Measurements from ENCODE around the gene EXOC7.

DNA sequence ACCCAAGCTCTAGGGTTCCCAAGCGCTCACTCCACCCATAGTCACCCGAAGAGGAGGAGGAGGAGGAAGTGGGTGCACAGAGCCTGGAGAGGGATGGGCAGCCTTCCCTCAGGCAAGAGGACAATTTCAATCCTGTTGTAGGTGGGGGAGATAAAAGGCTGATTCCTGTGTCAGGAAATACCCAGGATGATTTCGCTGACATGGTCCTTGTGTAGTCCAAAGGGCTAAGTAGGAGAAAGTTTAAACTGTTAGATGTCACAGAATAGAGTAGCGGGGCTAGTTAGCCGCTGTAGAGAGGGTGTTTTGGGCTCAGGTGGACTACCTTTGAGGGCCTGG lies 1.3 kb upstream of the EXOC7 start:
- TF ChIP-seq ESRRA (CRISPR knock-in tag; IDR thresholded peaks at IDR 0.05; ENCODE audit: borderline replicate concordance) (no peak), SMAD3 (CRISPR knock-in tag; IDR thresholded peaks at IDR 0.05; ENCODE audit: borderline replicate concordance) (no peak), SP1 (CRISPR knock-in tag; conservative IDR thresholded peaks at IDR 0.05) (no peak), TP53 (CRISPR knock-in tag; IDR thresholded peaks at IDR 0.05) (no peak)
- TF ChIP-seq, protein P1, sequence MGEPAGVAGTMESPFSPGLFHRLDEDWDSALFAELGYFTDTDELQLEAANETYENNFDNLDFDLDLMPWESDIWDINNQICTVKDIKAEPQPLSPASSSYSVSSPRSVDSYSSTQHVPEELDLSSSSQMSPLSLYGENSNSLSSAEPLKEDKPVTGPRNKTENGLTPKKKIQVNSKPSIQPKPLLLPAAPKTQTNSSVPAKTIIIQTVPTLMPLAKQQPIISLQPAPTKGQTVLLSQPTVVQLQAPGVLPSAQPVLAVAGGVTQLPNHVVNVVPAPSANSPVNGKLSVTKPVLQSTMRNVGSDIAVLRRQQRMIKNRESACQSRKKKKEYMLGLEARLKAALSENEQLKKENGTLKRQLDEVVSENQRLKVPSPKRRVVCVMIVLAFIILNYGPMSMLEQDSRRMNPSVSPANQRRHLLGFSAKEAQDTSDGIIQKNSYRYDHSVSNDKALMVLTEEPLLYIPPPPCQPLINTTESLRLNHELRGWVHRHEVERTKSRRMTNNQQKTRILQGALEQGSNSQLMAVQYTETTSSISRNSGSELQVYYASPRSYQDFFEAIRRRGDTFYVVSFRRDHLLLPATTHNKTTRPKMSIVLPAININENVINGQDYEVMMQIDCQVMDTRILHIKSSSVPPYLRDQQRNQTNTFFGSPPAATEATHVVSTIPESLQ (CRISPR knock-in tag; IDR thresholded peaks at IDR 0.05), result no peak
- TF ChIP-seq, protein P2, sequence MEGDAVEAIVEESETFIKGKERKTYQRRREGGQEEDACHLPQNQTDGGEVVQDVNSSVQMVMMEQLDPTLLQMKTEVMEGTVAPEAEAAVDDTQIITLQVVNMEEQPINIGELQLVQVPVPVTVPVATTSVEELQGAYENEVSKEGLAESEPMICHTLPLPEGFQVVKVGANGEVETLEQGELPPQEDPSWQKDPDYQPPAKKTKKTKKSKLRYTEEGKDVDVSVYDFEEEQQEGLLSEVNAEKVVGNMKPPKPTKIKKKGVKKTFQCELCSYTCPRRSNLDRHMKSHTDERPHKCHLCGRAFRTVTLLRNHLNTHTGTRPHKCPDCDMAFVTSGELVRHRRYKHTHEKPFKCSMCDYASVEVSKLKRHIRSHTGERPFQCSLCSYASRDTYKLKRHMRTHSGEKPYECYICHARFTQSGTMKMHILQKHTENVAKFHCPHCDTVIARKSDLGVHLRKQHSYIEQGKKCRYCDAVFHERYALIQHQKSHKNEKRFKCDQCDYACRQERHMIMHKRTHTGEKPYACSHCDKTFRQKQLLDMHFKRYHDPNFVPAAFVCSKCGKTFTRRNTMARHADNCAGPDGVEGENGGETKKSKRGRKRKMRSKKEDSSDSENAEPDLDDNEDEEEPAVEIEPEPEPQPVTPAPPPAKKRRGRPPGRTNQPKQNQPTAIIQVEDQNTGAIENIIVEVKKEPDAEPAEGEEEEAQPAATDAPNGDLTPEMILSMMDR (IDR thresholded peaks at IDR 0.05), result no peak

Measured in WTC11 (cell line).